Measurements from ENCODE around the gene KRTAP19-6.

The KRTAP19-6 gene

GRCh38 chr21:30563630-30564029 lies 22.0 kb upstream of the KRTAP19-6 start:
- H3K4me3 ChIP-seq (replicated peaks; ENCODE audit: low read depth, low read length), result no peak overlapping the region
- DNase-seq (ENCODE audit: low read depth), result no peak
- TF ChIP-seq, protein P1, sequence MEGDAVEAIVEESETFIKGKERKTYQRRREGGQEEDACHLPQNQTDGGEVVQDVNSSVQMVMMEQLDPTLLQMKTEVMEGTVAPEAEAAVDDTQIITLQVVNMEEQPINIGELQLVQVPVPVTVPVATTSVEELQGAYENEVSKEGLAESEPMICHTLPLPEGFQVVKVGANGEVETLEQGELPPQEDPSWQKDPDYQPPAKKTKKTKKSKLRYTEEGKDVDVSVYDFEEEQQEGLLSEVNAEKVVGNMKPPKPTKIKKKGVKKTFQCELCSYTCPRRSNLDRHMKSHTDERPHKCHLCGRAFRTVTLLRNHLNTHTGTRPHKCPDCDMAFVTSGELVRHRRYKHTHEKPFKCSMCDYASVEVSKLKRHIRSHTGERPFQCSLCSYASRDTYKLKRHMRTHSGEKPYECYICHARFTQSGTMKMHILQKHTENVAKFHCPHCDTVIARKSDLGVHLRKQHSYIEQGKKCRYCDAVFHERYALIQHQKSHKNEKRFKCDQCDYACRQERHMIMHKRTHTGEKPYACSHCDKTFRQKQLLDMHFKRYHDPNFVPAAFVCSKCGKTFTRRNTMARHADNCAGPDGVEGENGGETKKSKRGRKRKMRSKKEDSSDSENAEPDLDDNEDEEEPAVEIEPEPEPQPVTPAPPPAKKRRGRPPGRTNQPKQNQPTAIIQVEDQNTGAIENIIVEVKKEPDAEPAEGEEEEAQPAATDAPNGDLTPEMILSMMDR (IDR thresholded peaks at IDR 0.05; ENCODE audit: low read length, missing control alignments), result no peak

GRCh38 chr21:30563072-30563471 lies 21.4 kb upstream of the KRTAP19-6 start:
- DNase-seq (ENCODE audit: low read depth), result no peak
- no peak overlapping the region for H3K4me3 ChIP-seq (replicated peaks; ENCODE audit: low read depth, low read length)
- TF ChIP-seq, protein P1 (IDR thresholded peaks at IDR 0.05; ENCODE audit: low read length, missing control alignments), result no peak

DNA sequence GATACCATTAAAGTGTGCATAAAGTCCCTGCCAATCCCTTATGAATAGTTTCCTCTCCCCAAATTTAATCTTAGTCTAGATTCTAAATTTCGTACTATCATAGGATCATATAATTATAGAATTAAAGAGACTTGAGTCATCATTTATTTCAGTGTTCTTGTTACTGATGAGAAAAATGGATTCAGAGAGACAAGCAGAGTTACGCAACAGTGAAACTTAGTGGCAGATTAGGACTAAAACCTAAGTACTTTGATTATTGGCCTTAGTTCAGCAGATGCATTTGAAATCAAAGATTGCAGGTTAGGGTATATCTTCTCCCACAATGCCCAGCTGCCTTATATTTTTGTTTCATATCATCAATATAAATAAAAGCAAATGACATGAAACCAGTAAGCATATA lies 20.3 kb upstream of the KRTAP19-6 start:
- TF ChIP-seq, protein P1 (IDR thresholded peaks at IDR 0.05; ENCODE audit: low read length, missing control alignments), result no peak
- DNase-seq (ENCODE audit: low read depth), result no peak
- H3K4me3 ChIP-seq (replicated peaks; ENCODE audit: low read depth, low read length), result no peak overlapping the region

- DNase-seq (ENCODE audit: low read depth), result no peak
- H3K4me3 ChIP-seq (replicated peaks; ENCODE audit: low read depth, low read length), result no peak within 1 kb of the TSS
- TF ChIP-seq, protein P1 (IDR thresholded peaks at IDR 0.05; ENCODE audit: low read length, missing control alignments), result no peak
Observed at GRCh38 chr21:30561264-30561895, 19.7 kb upstream of the KRTAP19-6 start, which contains the start of gene KRTAP19-7. TSS of gene KRTAP19-7 (minus strand) at chr21:30561314. CDS start at chr21:30561289, 25 bp downstream.

GRCh38 chr21:30555095-30555494 lies 13.4 kb upstream of the KRTAP19-6 start:
- DNase-seq (ENCODE audit: low read depth), result no peak
- H3K4me3 ChIP-seq (replicated peaks; ENCODE audit: low read depth, low read length), result no peak overlapping the region
- TF ChIP-seq, protein P1 (IDR thresholded peaks at IDR 0.05; ENCODE audit: low read length, missing control alignments), result no peak

GRCh38 chr21:30552782-30553181 lies 11.1 kb upstream of the KRTAP19-6 start:
- DNase-seq (ENCODE audit: low read depth), result no peak
- H3K4me3 ChIP-seq (replicated peaks; ENCODE audit: low read depth, low read length), result no peak overlapping the region
- TF ChIP-seq, protein P1 (IDR thresholded peaks at IDR 0.05; ENCODE audit: low read length, missing control alignments), result no peak

DNA sequence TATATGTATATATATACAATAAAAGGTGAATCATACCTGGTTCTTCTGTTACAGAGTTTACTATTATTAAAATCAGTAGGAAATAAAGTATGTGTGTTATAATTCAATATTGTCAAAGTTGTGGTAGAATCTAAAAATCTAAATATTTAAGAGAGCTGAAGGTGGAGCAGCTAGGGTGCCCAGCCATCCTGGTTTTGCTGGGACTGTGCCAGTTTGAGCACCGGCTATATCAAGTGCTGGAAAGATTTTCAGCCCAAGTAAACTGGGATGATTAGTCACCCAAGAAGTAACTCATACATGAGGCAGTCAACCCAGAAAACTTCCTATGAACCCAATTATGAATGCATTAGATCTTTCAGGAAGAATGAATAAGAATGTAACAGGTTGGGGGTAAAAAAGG lies 22.8 kb downstream of the KRTAP19-6 start:
- TF ChIP-seq, protein P1 (IDR thresholded peaks at IDR 0.05; ENCODE audit: low read length, missing control alignments), result no peak
- no peak overlapping the region for H3K4me3 ChIP-seq (replicated peaks; ENCODE audit: low read depth, low read length)
- DNase-seq (ENCODE audit: low read depth), result no peak
